AG20443 (cell line): ENCODE data around the gene DAND5.
"Not testable (repeated sequence)": the region's sequence is repeated elsewhere in the genome, so short reads cannot be mapped to it uniquely, and the experiment has no call there.

ENCODE experiments used
- DNase-seq: peaks from one replicate; pipeline ENCODE4 v3.0.0; 2012; ENCODE audit warnings: low spot score, mixed read lengths

The DAND5 gene

GRCh38 chr19:12967907-12968306 is 1.5 kb upstream of the DAND5 start:
- no peak for DNase-seq

- no peak for DNase-seq
Observed at GRCh38 chr19:12970070-12970820, 869 bp downstream of the DAND5 start.

GRCh38 chr19:12973236-12973635 is 3.9 kb downstream of the DAND5 start:
- no peak for DNase-seq

GRCh38 chr19:12974301-12975220 is 5.2 kb downstream of the DAND5 start:
- DNase-seq: peak; percentile 65

GRCh38 chr19:12975221-12975741 is 5.9 kb downstream of the DAND5 start:
- no peak for DNase-seq

GRCh38 chr19:12976109-12976508 is 6.7 kb downstream of the DAND5 start:
- DNase-seq: not testable (repeated sequence)

GRCh38 chr19:12979974-12980373 is 10.6 kb downstream of the DAND5 start:
- no peak for DNase-seq

GRCh38 chr19:12982648-12983047 is 13.3 kb downstream of the DAND5 start:
- DNase-seq: no peak

GRCh38 chr19:12983091-12983490 is 13.7 kb downstream of the DAND5 start:
- no peak for DNase-seq

- DNase-seq: peak; percentile 96
Observed at GRCh38 chr19:12983542-12984142, 14.3 kb downstream of the DAND5 start.

GRCh38 chr19:12984143-12984627 is 14.8 kb downstream of the DAND5 start:
- DNase-seq: no peak

- no peak for DNase-seq
Observed at GRCh38 chr19:12984683-12985048, 15.3 kb downstream of the DAND5 start.

GRCh38 chr19:12985049-12985776 is 15.8 kb downstream of the DAND5 start:
- DNase-seq: peak; percentile 79

GRCh38 chr19:12986726-12987125 is 17.4 kb downstream of the DAND5 start:
- no peak for DNase-seq

GRCh38 chr19:12987190-12987589 is 17.8 kb downstream of the DAND5 start:
- no peak for DNase-seq

- no peak for DNase-seq
Observed at GRCh38 chr19:12987781-12988180, 18.4 kb downstream of the DAND5 start.

- DNase-seq: no peak
Observed at GRCh38 chr19:12990431-12990830, 21.1 kb downstream of the DAND5 start.

GRCh38 chr19:12990853-12991252 is 21.5 kb downstream of the DAND5 start:
- no peak for DNase-seq

GRCh38 chr19:12991296-12991695 is 21.9 kb downstream of the DAND5 start:
- no peak for DNase-seq

GRCh38 chr19:12992729-12993128 is 23.4 kb downstream of the DAND5 start:
- no peak for DNase-seq

- no peak for DNase-seq
Observed at GRCh38 chr19:12993562-12993961, 24.2 kb downstream of the DAND5 start.
